Esophagus (tissue), 2 donors: ENCODE measurements around the gene NCOA3. TPM values are rescaled to one million over a fixed set of nuclear protein-coding genes. Genes with fewer than 3 reads are reported as not detected.

Experiments used
- H3K27ac ChIP-seq, 2 donors: one replicate each; pipeline ENCODE4 v1.5.1; 2013; ENCODE audit warnings: low read depth in 2 of 2, mild to moderate bottlenecking in 2 of 2, inconsistent platforms in 1 of 2, low read length in 1 of 2, moderate library complexity in 1 of 2
- H3K27me3 ChIP-seq, 2 donors: one replicate each; pipeline ENCODE4 v1.6.1; 2013; ENCODE audit warnings: low read length in 2 of 2, control low read depth in 1 of 2, mild to moderate bottlenecking in 1 of 2; ENCODE audit not compliant: insufficient read depth in 2 of 2, control insufficient read depth in 1 of 2
- H3K36me3 ChIP-seq, 2 donors: one replicate each; pipeline ENCODE4 v1.6.1; 2013; ENCODE audit warnings: low read length in 1 of 2; ENCODE audit not compliant: control insufficient read depth in 2 of 2, insufficient read depth in 2 of 2
- H3K4me1 ChIP-seq, 2 donors: one replicate each; pipeline ENCODE4 v1.6.1; 2013; ENCODE audit warnings: low read length in 1 of 2; ENCODE audit not compliant: control insufficient read depth in 2 of 2, insufficient read depth in 2 of 2
- H3K4me3 ChIP-seq, 2 donors: one replicate each; pipeline ENCODE4 v1.5.1; 2013; ENCODE audit warnings: low read length in 2 of 2, mild to moderate bottlenecking in 2 of 2, low read depth in 1 of 2, moderate library complexity in 1 of 2
- H3K9me3 ChIP-seq, 2 donors: one replicate each; pipeline ENCODE4 v1.6.1; 2013; ENCODE audit warnings: mild to moderate bottlenecking in 2 of 2, low read depth in 1 of 2, low read length in 1 of 2, moderate library complexity in 1 of 2; ENCODE audit not compliant: control insufficient read depth in 2 of 2, insufficient read depth in 1 of 2
- WGBS, 2 donors: extraction: QIAGEN DNeasy Blood & Tissue Kit; methylation state at CpG; one replicate each; pipeline ENCODE4 v1.1.7; 2013; 5-methylcytosine and 5-hydroxymethylcytosine counted together
- polyA plus RNA-seq, 2 donors: library from polyadenylated mRNA; stranded (reverse); fragments of 200-250 nt; gene quantifications; one replicate each; pipeline ENCODE4 v1.2.3, GENCODE V29; 2013
- donor health status: healthy with polysubstance abuse.
- donor health status: Bipolar disorder and iron deficiency.

The NCOA3 gene
- polyA plus RNA-seq, 2 donors, result 7.2 to 7.8 TPM

- no peaks in the 10 kb centered on the region for H3K27me3 ChIP-seq
- H3K27ac ChIP-seq, result peak overlapping the region in 1 of 2 donors; percentile 24
- 87 to 90% methylated on average over 14 of the region's 14 CpGs for WGBS, 2 donors
- peaks cover 0 to 2% of the 10 kb centered on the region in 2 donors for H3K9me3 ChIP-seq
- peaks cover 8 to 48% of the 10 kb centered on the region in 2 donors for H3K36me3 ChIP-seq
- H3K4me1 ChIP-seq, result peaks cover 4 to 10% of the 10 kb centered on the region in 2 donors
- no peak overlapping the region for H3K4me3 ChIP-seq
These were observed 184.9 kb downstream of the NCOA3 start for GRCh38 chr20:47686545-47686944.

GRCh38 chr20:47687095-47687987 lies 185.7 kb downstream of the NCOA3 start:
- 90 to 93% methylated on average over 20 of the region's 20 CpGs for WGBS, 2 donors

GRCh38 chr20:47688385-47689381 lies 187.0 kb downstream of the NCOA3 start:
- H3K9me3 ChIP-seq, result peaks cover 0 to 4% of the 10 kb centered on the region in 2 donors
- no peak overlapping the region for H3K4me3 ChIP-seq
- H3K27me3 ChIP-seq, result no peaks in the 10 kb centered on the region
- H3K36me3 ChIP-seq, result peaks cover 8 to 34% of the 10 kb centered on the region in 2 donors
- 84 to 86% methylated on average over 18 of the region's 18 CpGs for WGBS, 2 donors
- H3K27ac ChIP-seq, result no peak overlapping the region
- no peaks in the 10 kb centered on the region for H3K4me1 ChIP-seq

More at GRCh38 chr20:47687095-47687987, 185.7 kb downstream of the NCOA3 start:
- peaks cover 4 to 8% of the 10 kb centered on the region in 2 donors for H3K4me1 ChIP-seq
- peaks cover 0 to 2% of the 10 kb centered on the region in 2 donors for H3K9me3 ChIP-seq
- no peak overlapping the region for H3K4me3 ChIP-seq
- no peak overlapping the region for H3K27ac ChIP-seq
- peaks cover 8 to 45% of the 10 kb centered on the region in 2 donors for H3K36me3 ChIP-seq
- no peaks in the 10 kb centered on the region for H3K27me3 ChIP-seq

GRCh38 chr20:47689731-47690130 lies 188.0 kb downstream of the NCOA3 start:
- Histone ChIP-seq H3K4me3 (no peak overlapping the region), H3K36me3 (peaks cover 8 to 36% of the 10 kb centered on the region in 2 donors), H3K27ac (no peak overlapping the region), H3K27me3 (no peaks in the 10 kb centered on the region), H3K9me3 (peaks cover 0 to 7% of the 10 kb centered on the region in 2 donors), H3K4me1 (no peaks in the 10 kb centered on the region)
- WGBS, 2 donors, result 90 to 97% methylated on average over 1 of the region's 1 CpG

GRCh38 chr20:47691625-47692024 lies 189.9 kb downstream of the NCOA3 start:
- Histone ChIP-seq H3K27me3 (no peaks in the 10 kb centered on the region), H3K4me3 (no peak overlapping the region), H3K27ac (no peak overlapping the region), H3K4me1 (no peaks in the 10 kb centered on the region), H3K9me3 (peaks cover 0 to 8% of the 10 kb centered on the region in 2 donors), H3K36me3 (peaks cover 8 to 33% of the 10 kb centered on the region in 2 donors)

GRCh38 chr20:47694021-47694818 lies 192.5 kb downstream of the NCOA3 start:
- no peak overlapping the region for H3K27ac ChIP-seq
- peaks cover 11 to 31% of the 10 kb centered on the region in 2 donors for H3K36me3 ChIP-seq
- no peaks in the 10 kb centered on the region for H3K27me3 ChIP-seq
- WGBS, 2 donors, result 93 to 94% methylated on average over 21 of the region's 21 CpGs
- H3K9me3 ChIP-seq, result peaks cover 0 to 12% of the 10 kb centered on the region in 2 donors
- no peaks in the 10 kb centered on the region for H3K4me1 ChIP-seq
- no peak overlapping the region for H3K4me3 ChIP-seq

- no peak overlapping the region for H3K27ac ChIP-seq
- no peaks in the 10 kb centered on the region for H3K27me3 ChIP-seq
- H3K36me3 ChIP-seq, result peaks cover 10 to 28% of the 10 kb centered on the region in 2 donors
- H3K4me1 ChIP-seq, result no peaks in the 10 kb centered on the region
- no peak overlapping the region for H3K4me3 ChIP-seq
- WGBS, 2 donors, result 96% methylated on average over 11 of the region's 11 CpGs
- H3K9me3 ChIP-seq, result peaks cover 0 to 10% of the 10 kb centered on the region in 2 donors
These were observed 195.2 kb downstream of the NCOA3 start for GRCh38 chr20:47696856-47697255.

GRCh38 chr20:47698142-47698541 lies 196.5 kb downstream of the NCOA3 start:
- no peak overlapping the region for H3K4me3 ChIP-seq
- H3K36me3 ChIP-seq, result peaks cover 10 to 30% of the 10 kb centered on the region in 2 donors
- no peak overlapping the region for H3K27ac ChIP-seq
- 88 to 92% methylated on average over 6 of the region's 6 CpGs for WGBS, 2 donors
- no peaks in the 10 kb centered on the region for H3K27me3 ChIP-seq
- H3K9me3 ChIP-seq, result peaks cover 0 to 8% of the 10 kb centered on the region in 2 donors
- H3K4me1 ChIP-seq, result no peaks in the 10 kb centered on the region
